NCI-H1694 (cell line): ENCODE measurements around the gene NEFH.
"Not testable (repeated sequence)": the region's sequence is repeated elsewhere in the genome, so short reads cannot be mapped to it uniquely, and the experiment has no call there.

ENCODE experiments used
- DNase-seq: peaks from one replicate; lab custom pipeline; 2025; lab: John Stamatoyannopoulos, UW

The NEFH gene, protein sequence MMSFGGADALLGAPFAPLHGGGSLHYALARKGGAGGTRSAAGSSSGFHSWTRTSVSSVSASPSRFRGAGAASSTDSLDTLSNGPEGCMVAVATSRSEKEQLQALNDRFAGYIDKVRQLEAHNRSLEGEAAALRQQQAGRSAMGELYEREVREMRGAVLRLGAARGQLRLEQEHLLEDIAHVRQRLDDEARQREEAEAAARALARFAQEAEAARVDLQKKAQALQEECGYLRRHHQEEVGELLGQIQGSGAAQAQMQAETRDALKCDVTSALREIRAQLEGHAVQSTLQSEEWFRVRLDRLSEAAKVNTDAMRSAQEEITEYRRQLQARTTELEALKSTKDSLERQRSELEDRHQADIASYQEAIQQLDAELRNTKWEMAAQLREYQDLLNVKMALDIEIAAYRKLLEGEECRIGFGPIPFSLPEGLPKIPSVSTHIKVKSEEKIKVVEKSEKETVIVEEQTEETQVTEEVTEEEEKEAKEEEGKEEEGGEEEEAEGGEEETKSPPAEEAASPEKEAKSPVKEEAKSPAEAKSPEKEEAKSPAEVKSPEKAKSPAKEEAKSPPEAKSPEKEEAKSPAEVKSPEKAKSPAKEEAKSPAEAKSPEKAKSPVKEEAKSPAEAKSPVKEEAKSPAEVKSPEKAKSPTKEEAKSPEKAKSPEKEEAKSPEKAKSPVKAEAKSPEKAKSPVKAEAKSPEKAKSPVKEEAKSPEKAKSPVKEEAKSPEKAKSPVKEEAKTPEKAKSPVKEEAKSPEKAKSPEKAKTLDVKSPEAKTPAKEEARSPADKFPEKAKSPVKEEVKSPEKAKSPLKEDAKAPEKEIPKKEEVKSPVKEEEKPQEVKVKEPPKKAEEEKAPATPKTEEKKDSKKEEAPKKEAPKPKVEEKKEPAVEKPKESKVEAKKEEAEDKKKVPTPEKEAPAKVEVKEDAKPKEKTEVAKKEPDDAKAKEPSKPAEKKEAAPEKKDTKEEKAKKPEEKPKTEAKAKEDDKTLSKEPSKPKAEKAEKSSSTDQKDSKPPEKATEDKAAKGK

DNA sequence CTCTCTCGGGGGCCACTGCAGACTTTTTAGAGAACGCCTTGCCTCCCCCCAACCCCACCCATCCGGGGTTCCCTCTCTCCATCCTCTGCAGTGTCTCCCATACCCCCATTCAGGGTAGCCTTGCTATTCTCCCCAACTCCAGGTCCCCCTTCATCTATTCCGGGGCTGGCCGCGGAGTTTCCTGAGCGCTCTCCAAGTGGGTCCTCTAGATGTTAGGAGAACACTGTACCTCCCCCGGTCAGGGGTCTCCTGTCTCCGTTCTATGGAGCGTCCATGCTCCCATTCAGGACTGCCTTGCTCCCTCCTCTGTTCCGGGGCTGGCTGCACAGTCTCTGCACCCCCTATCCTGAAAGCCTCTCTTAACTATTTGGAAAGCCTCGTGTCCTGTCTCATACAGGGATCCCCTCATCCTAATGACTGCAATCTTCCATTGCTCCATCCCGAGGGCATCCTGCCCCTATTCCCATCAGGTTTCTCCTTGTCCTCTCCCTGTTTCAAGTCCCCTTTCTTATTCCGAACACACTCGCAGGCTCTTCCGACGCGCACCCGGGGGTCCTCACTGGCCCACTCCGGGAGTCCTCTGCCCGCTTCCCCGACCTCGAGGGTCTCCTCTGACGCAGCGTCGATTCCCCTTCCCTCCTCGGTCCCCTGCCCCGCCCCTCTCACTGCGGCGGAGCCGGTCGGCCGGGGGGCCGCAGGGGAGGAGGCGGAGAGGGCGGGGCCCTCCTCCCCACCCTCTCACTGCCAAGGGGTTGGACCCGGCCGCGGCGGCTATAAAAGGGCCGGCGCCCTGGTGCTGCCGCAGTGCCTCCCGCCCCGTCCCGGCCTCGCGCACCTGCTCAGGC is at the start of gene NEFH:
Gene NEFH, plus strand, starts transcription at position 802 of the 845 bp plus-strand sequence. CDS start 45 bp downstream, outside the sequence.
- peak; percentile 72 for DNase-seq

DNA sequence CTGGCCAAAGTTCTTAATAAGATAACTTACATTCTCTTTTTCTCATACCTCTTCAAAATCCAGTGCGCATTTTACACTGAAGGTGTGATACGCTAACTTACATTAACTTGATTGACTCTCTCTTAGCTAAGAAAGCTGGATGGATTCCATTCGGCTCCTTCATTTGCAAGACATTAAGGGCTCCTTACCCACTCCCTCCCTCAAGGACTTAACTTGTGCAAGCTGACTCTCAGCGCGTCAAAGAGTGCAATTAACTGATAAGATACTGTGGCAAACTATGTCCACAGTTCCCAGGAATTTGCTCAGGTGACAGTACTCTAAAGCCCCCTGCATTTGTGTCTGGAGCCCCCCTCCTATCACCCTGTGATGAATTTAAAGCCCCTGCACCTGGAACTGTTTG is 48.0 kb upstream of the NEFH start:
- DNase-seq = no peak

GRCh38 chr22:29433856-29434255 is 46.2 kb upstream of the NEFH start:
- no peak for DNase-seq

- DNase-seq = no peak
These were observed 45.7 kb upstream of the NEFH start for GRCh38 chr22:29434288-29434687.

GRCh38 chr22:29435236-29436136 is 44.5 kb upstream of the NEFH start:
- DNase-seq = no peak

GRCh38 chr22:29438283-29438682 is 41.7 kb upstream of the NEFH start, which contains the start of gene RFPL1:
Gene RFPL1, plus strand, starts transcription at chr22:29438583.
- DNase-seq = not testable (repeated sequence)

DNA sequence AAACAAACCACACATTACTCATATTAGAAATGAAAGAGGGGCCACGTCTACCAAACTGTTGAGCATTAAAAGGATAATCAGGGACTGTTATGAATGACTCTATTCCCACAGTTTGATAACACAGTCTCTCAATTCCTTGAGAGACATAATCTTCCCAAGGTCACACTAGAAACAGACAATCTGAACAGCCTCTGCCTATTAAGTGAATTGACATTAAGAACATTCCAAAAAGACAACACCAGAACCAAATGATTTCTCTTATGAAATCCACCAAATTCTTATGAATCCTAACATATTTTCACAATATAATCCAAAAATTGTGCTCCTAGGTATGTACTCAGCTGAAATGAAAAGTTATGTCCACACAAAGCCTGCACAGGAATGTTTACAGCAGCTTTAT is 37.0 kb upstream of the NEFH start:
- no peak for DNase-seq

DNA sequence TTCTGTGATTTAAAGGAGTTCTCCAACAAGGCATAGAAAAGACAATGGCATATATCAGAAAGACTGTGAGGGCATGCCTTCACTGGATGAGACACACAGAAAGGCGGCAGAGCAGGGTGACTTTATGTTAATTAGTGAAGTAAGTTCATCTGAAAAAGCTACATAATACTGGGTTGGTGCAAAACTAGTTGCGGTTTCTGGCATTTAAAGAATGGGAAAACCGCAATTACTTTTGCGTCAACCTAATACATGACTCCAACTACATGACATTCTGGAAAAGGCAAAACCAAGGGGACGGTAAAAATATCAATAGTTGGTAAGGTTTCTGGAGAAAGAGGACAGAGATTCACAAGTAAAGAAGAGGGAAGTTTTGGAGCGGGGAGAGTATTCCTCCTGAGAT is 36.6 kb upstream of the NEFH start:
- no peak for DNase-seq

DNA sequence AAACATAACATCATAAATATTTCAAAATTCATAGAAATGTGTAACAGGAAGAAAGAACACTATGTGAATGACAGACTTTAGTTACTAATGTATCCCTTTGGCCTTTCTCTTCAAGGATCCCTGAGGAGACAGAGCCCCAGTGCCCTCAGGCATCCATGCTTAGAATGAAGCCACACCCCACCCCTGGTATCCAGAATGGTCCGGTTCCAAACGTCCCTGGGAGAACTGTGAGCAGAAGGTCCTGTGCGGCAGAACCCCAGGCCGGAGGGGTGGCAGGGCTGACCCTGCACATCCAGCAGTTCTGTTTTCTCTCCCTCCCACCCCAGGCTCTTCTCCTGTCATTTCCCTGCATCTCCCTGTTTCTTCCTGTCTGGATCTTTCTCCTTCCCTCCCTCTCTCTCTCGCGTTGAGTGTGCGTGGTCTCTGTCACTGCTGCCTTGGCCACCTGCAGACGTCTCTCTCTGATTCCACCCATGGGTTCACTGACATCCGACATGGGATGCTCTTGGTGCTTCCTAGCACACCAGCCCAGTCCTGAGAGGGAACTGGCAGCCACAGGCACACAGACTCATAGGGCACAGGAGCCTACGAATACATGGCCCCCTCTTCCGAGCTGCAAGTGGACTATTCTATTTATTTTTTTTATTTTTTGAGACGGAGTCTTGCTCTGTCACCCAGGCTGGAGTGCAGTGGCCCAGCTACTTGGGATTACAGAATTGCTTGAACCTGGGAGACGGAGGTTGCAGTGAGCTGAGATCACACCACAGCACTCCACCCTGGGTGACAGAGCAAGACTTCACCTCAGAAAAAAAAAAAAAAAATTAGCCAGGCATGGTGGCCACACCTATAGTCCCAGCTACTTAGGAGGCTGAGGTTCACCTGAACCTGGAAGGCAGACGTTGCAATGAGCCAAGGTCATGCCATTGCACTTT is 35.9 kb upstream of the NEFH start:
- no peak for DNase-seq

- DNase-seq = no peak
These were observed 34.5 kb upstream of the NEFH start for GRCh38 chr22:29445508-29445907.

- DNase-seq = no peak
These were observed 32.1 kb upstream of the NEFH start for GRCh38 chr22:29447906-29448305.

DNA sequence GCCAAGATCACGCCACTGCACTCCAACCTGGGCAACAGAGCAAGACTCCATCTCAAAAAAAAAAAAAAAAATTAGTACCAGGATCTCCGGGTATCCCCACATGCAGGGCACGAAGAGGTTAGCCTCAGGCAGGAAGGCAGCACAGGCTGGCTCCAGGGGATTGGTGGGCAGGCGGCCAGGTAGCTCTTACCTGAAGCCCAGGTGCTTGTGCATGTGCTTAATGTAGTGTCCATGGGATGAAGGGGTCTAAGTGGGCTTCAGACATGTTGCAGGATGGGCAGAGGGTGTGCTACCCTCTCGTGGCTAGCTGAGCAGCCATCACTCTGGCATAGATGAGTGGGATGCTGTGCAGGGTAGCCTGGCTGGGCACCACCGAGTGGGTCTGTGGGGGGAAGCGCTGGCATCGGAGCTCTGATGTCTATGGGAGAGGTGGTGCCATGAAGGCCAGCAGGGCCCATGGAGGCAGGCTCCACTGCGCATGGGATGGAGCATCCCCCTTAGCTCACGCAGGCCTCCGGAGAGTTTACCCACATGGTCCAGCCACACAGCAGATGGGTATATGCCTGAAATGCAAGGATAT is 30.6 kb upstream of the NEFH start:
- DNase-seq = no peak

GRCh38 chr22:29450222-29450621 is 29.8 kb upstream of the NEFH start:
- no peak for DNase-seq

DNA sequence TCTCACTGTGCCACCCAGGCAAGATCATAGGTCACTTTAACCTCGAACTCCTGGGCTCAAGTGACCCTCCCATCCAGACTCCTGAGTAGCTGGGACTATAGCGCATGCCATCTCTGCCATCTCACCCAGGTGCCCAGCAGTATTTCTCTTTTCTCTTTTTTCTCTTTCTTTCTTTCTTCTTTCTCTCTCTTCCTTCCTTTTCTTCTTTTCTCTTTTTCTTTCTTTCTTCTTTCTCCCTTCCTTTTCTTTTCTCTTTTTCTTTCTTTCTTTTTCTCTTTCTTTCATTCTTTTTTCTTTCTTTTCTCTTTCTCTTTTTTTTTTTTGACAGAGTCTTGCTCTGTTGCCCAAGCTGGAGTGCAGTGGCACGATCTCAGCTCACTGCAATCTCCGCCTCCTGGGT is 28.2 kb upstream of the NEFH start:
- DNase-seq = no peak

GRCh38 chr22:29454276-29454675 is 25.7 kb upstream of the NEFH start:
- DNase-seq = no peak

GRCh38 chr22:29456211-29456671 is 23.8 kb upstream of the NEFH start:
- DNase-seq = no peak

- DNase-seq = peak; percentile 35
These were observed 22.3 kb upstream of the NEFH start for GRCh38 chr22:29457730-29458129.

DNA sequence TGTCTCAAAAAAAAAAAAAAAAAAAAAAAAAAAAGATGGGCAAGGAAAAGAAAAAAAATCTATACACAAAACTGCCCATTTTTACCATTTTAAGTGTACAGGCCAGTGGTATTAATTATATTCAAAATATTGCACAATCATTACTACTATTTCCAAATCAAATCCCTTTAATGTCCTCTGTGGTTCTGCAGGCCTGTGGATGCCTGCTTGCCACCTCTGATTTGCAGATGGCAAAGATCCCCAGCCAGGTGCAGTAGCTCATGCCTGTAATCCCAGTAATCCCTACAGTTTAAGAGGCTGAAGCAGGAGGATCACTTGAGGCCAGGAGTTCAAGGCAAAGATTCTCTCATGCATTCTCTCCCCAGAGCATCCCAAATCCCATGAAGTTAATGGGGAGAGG is 21.5 kb upstream of the NEFH start:
- DNase-seq = no peak

DNA sequence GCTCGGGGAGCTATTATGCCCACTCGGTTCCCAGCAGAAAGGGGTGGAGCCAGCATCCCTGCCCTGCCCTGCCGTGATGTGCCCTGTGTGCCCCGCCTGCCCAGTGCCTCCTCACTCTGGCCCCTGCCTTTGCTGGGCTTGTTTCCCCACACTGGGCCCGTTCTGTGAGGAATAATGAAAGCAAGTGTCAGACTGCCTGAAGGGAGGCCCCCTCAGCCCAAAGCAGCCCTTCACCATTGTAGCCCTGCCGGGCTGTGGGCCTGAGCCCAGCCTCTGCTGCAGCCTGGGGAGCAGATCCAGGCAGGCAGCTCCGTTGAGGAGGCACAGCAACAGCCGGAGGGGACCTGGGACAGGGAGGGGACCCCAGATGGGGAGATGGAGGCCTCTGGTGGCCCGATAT is 20.2 kb upstream of the NEFH start:
- no peak for DNase-seq
